ENCODE data around the gene SHQ1. TPM values are rescaled to one million over a fixed set of nuclear protein-coding genes. Genes with fewer than 3 reads are reported as not detected.
A peak's percentile ranks its signal among the peaks of the same experiment; 100 is the strongest.

SHQ1 gene
- 24.0 and 33.4 TPM in 2 replicates for total RNA-seq
- 13.5 TPM for polyA plus RNA-seq (2012)

DNA sequence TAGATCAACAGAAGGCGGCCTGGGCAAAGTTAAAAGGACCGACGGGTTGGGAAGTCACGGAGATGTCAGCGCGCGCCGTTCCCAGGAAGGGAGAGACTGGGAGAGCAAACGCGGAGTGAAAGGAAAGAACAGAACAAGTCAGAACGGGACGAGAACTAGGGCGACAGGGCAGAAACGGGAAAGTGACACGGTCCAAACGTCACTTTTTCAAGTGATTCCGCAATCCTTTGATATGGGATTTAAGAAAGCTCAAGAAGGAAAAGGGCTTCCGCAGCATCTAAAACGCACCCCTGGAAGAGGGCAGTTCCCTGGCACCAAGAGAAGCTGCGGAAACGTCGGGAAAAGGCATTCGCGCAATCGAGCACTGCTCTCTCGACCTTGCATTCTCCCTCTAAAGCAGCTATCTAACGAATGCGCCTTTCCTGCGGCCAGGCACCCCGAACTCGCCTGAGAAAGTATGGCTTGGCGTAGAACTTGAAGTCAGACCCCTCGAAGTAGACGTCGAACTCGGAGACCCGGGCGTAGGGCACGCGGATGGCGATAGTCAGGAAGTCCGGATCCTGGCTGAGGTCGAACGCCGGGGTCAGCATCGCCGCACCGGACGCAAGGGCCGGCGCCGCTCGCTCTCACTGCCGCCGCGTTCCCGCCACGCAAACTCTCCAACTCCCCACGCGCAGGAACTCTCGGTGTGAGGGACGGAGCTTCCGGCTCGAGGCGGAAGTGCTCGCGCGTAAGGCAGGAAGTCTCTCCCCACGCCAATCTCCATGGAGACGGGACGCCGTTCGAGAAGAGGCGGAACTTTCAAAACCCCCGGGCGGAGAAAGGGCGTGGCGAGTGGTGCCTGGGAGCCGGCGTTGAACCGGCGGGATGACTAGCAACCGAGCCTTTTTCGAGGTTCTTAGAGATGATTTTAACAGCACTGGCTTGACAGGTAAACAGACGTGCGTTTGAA is at the start of gene SHQ1:
SHQ1 (minus strand) TSS at position 695 of the 952 bp plus-strand sequence; CDS start at position 590, 105 bp downstream.
- peak; percentile 98 for DNase-seq (ENCODE audit: low read depth)

- DNase-seq (ENCODE audit: low read depth): no peak
Observed at GRCh38 chr3:72897758-72898007, 49.4 kb upstream of the SHQ1 start.

- DNase-seq (ENCODE audit: low read depth): no peak
Observed at GRCh38 chr3:72896996-72897757, 48.9 kb upstream of the SHQ1 start.

GRCh38 chr3:72894976-72895552 is 46.8 kb upstream of the SHQ1 start:
- DNase-seq (ENCODE audit: low read depth): no peak

DNA sequence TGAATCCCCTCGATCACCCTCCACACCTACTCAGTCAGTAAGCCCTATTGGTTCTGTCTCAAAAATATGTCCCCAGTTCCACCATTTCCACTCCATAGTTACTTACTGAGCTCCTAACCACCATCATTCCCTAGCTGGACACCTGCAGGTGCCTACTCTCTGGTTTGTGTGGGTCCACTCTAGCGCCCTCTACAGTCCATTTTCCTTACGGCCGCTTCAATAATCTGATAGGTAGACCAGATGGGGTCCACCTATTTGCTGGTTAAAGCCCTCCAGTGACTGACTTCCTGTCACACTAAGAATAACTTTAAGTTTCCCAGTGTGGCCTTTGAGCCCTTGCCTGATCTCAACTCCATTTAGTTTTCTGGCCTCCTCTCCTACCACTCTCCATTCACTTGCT is 44.6 kb upstream of the SHQ1 start:
- no peak for DNase-seq (ENCODE audit: low read depth)

DNA sequence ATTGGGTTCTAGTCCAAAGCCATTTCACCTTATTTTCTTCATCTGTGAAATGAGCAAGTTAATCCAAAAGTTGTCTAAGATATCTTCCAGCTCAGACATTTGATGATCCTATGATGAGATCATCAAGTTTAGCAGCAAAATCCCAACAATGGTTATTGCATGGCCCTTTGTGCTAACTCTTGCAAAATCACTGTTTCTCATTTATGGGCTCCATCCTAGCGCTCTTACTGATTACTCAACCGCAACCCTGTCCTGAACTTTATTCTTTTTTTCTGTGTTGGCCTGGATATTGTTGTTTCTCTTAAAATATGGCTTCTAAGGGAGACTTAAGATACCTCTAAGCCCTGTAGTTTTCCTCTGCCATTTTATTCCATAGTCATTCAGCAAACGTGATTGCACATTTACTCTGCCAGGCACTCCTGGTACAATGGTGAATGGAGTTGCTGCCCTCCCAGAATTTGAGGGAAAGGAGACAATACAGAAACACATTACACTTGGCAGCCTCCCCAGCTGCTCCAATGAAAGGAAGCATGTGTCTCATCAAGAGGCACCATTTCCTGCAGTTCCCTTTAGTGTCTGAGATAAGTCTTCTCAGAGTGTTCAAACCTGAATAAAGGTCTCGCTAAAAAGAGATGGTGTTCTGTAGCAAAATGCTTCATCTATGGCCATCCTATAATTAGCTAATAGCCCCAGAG is 44.0 kb upstream of the SHQ1 start:
- DNase-seq (ENCODE audit: low read depth): peak; percentile 64

DNA sequence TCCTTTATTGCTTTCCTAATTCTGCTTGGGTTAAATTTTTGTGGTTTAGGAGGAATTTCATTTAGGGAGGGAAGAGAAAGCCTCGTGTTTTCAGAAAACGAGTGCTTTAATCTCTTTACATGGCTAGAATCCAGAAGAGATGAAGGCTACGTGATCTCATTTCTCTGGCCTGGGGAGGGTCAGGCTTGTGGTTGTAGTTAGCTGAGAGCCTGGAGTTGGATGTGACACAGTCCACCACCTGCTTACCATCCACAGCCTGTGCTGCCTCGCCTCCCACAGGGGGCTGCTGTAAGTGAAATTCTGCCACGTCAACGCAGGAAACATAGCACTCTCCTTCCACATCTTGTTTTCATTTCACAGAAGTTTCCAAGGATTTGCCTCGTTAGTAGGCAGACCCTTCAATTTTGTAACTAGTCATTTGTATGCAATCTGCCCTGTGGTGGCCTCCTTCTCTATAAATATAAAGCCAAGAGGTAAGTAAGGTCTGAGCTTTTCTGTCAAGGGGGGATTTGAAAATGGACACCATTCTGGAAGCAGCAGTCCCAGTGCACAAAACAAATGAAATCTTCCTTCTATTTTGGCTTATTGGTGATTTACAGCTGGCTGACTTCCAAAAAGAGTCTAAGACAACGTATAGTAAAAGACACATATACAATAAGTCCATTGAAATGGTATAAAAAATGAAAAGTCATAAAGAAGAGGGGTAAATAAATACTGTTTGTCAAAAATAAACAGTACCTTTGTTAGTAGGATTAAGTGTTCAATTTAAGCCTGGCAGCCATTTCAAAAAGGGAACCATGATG is 43.0 kb upstream of the SHQ1 start:
- DNase-seq (ENCODE audit: low read depth): peak; percentile 98

DNA sequence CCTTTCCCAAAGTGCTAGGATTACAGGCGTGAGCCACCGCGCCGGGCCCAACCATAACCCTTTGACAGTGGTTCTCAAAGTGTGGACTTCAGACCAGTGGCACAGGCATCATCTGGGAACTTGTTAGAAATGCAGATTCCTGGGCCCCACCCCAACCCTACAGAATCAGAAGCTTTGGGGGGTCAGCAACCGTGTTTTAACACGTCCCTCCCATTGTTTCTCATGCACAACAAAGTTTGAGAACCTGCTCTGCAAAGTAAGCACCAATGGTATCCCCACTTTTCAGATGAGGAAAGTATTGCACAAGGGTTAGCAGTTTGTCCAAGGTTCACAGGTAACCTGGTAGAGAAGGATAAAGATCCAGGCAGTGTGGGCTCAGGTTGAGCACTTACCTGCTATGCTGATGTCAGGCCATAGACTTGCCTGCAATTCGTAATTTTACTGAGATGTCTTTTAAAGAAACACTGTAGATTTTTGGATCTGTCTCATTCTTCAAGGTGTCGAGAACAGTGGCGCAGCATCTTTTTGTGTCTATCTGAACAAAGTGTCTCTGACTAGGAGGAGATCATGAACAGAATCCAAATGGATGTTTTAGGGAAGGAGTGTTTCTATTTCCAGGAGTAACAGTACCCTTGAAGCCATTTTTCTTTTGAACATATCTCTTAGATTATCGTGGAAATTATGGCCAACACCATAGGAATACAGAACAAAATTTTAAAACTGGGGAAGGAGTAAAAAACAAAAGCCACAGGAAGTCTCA is 42.1 kb upstream of the SHQ1 start:
- DNase-seq (ENCODE audit: low read depth): no peak

DNA sequence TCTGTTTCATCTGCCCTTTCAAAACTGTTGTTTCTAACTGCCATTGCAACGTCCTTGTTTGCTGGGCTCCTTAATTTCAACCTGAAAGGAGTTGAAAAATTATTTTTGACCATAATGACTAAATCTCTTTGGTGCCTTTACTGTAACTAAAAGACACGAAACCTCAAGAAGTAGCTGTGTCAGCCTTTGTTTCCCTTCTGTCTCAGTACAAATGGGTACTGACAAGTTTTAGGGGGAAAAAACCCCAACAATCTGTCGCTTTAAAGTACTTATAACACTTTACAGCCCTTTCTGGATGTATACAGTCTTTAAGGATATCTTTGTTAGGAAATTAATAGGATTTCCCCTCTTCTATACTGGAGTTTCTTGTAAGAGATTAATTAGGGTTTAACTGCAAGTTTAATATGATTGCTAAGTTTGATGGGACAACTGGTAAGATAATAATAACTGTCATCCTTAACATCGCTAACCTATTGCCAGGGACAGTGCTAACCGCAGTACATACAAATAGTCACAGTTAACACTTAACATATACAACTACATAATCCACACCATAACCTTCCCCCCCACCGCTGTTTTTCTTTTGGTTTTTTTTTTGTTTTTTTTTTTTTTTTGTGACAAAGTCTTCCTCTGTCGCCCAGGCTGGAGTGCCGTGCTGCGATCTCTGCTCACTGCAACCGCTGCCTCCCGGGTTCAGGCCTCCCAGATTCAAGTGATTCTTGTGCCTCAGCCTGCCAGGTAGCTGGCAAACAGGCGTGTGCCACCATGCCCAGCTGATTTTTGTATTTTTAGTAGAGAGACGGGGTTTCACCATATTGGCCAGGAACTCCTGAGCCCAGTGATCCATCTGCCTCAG is 41.3 kb upstream of the SHQ1 start:
- no peak for DNase-seq (ENCODE audit: low read depth)

DNA sequence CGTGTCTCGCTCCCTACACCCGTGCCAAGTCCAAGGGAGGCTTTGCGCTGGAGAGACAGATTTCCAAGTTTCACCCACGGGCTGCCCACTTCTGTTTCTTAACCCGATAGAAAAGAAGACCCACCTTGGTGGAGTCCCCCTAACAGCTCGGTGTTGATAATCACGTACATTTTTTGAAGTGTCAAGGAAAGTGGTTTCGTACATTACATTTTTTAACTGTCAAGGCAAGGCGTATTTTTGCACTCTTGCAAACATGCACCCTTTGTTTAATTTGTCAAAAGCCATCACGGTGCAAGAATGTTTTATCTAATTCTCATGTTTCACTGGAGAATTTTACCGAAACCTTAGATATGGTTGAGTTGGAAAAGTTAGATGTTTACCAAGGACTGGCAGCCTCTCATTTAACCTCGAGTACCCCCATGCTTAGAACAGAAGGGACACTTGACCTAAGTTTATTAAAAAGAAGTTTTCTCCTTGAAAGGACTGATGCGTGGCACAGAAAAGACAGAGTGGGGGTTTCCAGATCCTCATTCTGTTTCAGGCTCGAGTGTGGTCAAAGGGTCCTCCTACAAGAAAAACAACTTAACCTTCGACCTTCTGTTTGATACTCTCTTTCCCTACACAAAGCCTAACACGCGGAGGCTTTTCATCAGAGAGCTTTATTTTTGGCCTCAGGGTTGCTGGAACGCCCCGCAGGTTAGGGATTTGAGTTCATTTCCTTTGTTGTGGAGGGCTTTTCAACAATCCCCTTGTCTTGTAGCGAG is 40.5 kb upstream of the SHQ1 start:
- peak; percentile 49 for DNase-seq (ENCODE audit: low read depth)

DNA sequence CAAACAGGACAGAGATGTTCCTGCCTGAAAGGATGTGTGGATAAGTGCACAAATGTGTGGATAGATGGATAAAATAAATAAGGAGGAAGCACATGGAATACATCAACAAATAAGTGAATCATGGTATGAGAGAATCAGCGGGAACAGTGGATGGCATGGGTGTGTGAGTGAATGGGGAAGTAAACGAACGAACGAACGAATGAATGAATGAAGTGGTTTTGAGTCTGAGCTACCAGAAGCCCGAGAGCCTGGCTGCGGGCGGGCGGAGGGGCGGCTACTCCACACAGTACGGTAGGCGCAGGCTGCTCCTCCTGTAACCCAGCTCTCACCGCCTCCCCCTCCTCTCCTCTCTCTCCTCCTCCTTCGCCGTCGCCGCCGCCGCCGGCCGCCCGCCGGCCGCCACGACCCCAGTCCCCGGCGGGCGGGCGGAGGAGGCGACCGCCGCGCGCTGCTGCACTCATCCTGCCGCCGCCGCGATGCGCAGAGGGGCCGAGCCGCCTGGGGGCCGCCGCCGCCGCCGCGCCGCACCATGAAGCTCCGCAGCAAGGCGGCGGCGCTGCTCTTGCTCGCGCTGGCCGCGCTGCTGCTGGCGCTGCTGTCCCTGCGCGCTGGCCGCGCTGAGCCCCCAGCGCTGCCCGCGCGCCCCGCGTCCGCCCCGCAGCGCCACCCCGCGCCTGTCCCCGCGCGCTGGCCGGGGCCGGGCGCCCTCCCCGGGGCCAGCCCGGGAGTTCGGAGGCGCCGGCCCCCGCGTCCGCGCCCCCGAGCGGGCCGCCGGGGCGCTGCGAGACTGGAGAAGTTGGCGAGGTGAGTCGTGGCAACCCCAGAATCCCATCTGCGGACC is 39.7 kb upstream of the SHQ1 start, which contains the start of gene GXYLT2:
GXYLT2 (plus strand) TSS at position 342 of the 841 bp plus-strand sequence; CDS start at position 530, 188 bp downstream.
- peak; percentile 84 for DNase-seq (ENCODE audit: low read depth)

DNA sequence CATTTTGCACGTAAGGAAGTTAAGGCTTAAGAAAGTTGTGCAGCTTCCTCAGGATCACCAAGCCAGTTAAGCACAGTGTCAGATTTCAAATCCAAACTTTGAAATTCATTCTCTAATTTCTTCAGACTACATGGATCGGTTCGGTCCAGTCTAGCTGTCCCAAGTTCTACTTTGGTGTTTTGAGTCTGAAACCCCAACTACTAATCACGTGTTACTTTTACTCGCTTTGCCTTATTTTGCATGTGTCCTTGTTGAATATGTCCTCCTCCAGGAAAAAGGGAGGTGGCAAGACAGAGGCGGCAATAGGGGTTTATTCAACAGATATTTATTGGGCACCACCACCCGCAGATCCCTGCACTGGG is 39.1 kb upstream of the SHQ1 start:
- DNase-seq (ENCODE audit: low read depth): peak; percentile 47

DNA sequence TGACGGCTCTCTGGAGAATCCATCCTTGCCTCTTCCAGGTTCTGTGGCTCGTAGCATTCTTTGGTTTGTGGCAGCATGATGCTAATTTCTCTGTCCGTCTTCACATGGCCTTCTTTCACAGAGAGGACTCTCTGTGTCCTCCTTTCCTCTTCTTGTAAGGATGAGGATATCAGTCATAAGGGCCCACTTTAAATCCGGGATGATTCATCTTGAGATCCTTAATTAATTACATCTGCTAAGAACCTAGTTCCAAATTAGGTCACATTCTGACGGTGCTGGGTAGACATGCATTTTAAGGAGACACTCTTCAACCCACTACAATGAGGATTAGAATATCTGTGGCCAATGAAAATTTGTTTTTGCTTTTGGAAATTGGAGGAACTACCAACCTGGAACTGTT is 23.9 kb upstream of the SHQ1 start:
- DNase-seq (ENCODE audit: low read depth): no peak

- DNase-seq (ENCODE audit: low read depth): no peak
Observed at GRCh38 chr3:72862314-72863090, 14.3 kb upstream of the SHQ1 start.

GRCh38 chr3:72860846-72861245 is 12.6 kb upstream of the SHQ1 start:
- DNase-seq (ENCODE audit: low read depth): no peak

DNA sequence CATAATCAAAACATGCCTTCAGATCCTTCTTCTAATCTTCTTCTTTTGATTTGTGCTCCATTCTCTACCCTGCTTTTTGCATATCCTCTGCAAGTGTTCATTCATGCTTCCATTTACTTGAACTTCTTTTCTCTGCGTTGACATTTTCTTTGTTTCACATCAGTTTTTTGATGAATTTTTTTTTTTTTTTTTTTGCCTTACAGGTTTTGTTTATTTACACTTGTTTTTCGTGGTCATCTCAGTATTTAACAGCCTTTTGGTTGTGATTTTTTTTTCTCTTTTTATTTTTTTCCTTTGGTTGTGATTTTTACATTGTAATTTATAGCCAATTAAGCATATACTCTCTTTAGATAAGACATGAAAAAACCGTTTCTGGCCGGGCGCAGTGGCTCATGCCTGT is 11.8 kb upstream of the SHQ1 start:
- DNase-seq (ENCODE audit: low read depth): no peak
